Caco-2 (cell line): ENCODE data around the gene LDB2. TPM values are rescaled to one million over a fixed set of nuclear protein-coding genes. Genes with fewer than 3 reads are reported as not detected.

ENCODE experiments used
- BruUV-seq: library from RNA; stranded (reverse); fragments of 400-500 nt; replicated peaks from 2 replicates; lab custom pipeline; 2021; lab: Mats Ljungman, UMichigan
- CTCF ChIA-PET: fragments of 300-600 bp; sonication (Branson Sonifier 250); formaldehyde crosslinking; loops from one replicate; lab custom pipeline; 2022; ENCODE audit warnings: antibody characterized with exemption; lab: Charles Lee
- POLR2A ChIA-PET: fragments of 300-600 bp; sonication (Branson Sonifier 250); formaldehyde crosslinking; loops from one replicate; lab custom pipeline; 2022; ENCODE audit warnings: antibody characterized with exemption; lab: Charles Lee
- DNase-seq, 2 experiments: peaks; one replicate each; pipeline versions ENCODE4 v3.0.0 to v3.0.0-alpha.2; 2020 to 2022
- H3K27me3 ChIP-seq: replicated peaks from 2 replicates; pipeline ENCODE4 v1.6.0; 2011; ENCODE audit warnings: low read length; ENCODE audit not compliant: control insufficient read depth, insufficient read depth
- H3K36me3 ChIP-seq: 2 replicates; pipeline ENCODE4 v1.5.1; 2011; ENCODE audit warnings: low read length; ENCODE audit not compliant: control insufficient read depth, insufficient read depth
- H3K4me1 ChIP-seq: fragments of 250-450 bp; sonication (Bioruptor Pico); 2 replicates; pipeline ENCODE4 v1.5.1; 2020; ENCODE audit warnings: mild to moderate bottlenecking
- H3K4me3 ChIP-seq: 2 replicates; pipeline ENCODE4 v1.5.1; 2011; ENCODE audit warnings: low read depth, mild to moderate bottlenecking, control low read depth, low read length
- H3K9me3 ChIP-seq: fragments of 250-450 bp; sonication (Bioruptor Pico); 2 replicates; pipeline ENCODE4 v1.5.1; 2020; ENCODE audit warnings: mild to moderate bottlenecking, moderate library complexity
- H3K27ac Mint-ChIP-seq: one replicate; pipeline ENCODE4 v1.8.0; 2022; ENCODE audit warnings: mixed read lengths; ENCODE audit not compliant: unreplicated experiment
- H3K27me3 Mint-ChIP-seq: one replicate; pipeline ENCODE4 v1.8.0; 2022; ENCODE audit warnings: mixed read lengths; ENCODE audit not compliant: insufficient read depth, unreplicated experiment
- H3K36me3 Mint-ChIP-seq: one replicate; pipeline ENCODE4 v1.8.0; 2022; ENCODE audit warnings: mild to moderate bottlenecking, mixed read lengths; ENCODE audit not compliant: insufficient read depth, unreplicated experiment
- H3K4me1 Mint-ChIP-seq: one replicate; pipeline ENCODE4 v1.8.0; 2022; ENCODE audit warnings: low read depth, mixed read lengths; ENCODE audit not compliant: unreplicated experiment
- H3K4me3 Mint-ChIP-seq: one replicate; pipeline ENCODE4 v1.8.0; 2022; ENCODE audit warnings: mild to moderate bottlenecking, moderate library complexity, mixed read lengths; ENCODE audit not compliant: unreplicated experiment
- H3K9me3 Mint-ChIP-seq: one replicate; pipeline ENCODE4 v1.8.0; 2022; ENCODE audit warnings: mixed read lengths; ENCODE audit not compliant: unreplicated experiment
- intact Hi-C: fragments of 100-400 bp; cut with micrococcal nuclease; formaldehyde crosslinking; loops from one replicate; pipeline ENCODE4 v1.10.0; 2022; ENCODE audit not compliant: unreplicated experiment
- total RNA-seq: library from RNA; stranded (reverse); gene quantifications from 2 replicates; pipeline ENCODE4 v1.2.3, GENCODE V29; 2022
- TF ChIP-seq, protein P1 (sequence below), 2 experiments: fragments of 200-600 bp in 1 of 2; IDR thresholded peaks; 1 replicate in 1 of 2; 2 replicates in 1 of 2; pipeline versions ENCODE4 v1.5.1 to v1.8.0; 2011 to 2022; ENCODE audit warnings: antibody characterized with exemption in 1 of 2, control low read depth in 1 of 2, inconsistent platforms in 1 of 2, low read depth in 1 of 2, low read length in 1 of 2, mild to moderate bottlenecking in 1 of 2, moderate library complexity in 1 of 2; ENCODE audit not compliant: insufficient read depth in 1 of 2, severe bottlenecking in 1 of 2, unreplicated experiment in 1 of 2

LDB2 gene
- total RNA-seq, 1 experiment from 2014 or later = not detected

DNA sequence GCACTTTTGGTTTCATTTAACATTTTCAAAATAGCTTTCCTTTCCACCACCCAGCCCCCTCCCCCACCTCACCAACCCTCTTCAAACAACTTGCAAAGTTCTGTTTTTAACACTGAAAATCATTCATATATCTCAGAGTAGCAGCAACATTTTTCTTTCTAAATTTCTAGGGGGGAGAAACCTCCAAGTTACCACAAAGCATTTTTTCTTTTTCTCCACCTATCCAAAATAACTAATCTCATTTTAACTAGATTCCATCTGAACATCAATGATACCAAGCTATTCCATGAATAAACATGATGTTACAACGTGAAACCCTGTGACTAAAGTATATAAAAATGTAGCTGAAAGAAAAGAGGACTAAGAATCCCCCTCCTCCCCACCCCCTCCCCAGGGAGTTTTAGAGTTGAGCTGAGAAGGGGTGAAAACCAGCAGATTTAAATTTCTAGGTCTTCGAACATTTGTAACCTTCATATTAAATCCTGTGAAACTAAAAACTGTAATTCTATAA lies 5.2 kb downstream of the LDB2 start:
- Mint-ChIP-seq H3K4me1 (no peaks in the 10 kb centered on the region), H3K36me3 (no peaks in the 10 kb centered on the region), H3K27ac (no peak overlapping the region), H3K4me3 (no peak overlapping the region), H3K9me3 (no peaks in the 10 kb centered on the region), H3K27me3 (peaks cover 2% of the 10 kb centered on the region)
- no peak for DNase-seq
- TF ChIP-seq, protein P1, sequence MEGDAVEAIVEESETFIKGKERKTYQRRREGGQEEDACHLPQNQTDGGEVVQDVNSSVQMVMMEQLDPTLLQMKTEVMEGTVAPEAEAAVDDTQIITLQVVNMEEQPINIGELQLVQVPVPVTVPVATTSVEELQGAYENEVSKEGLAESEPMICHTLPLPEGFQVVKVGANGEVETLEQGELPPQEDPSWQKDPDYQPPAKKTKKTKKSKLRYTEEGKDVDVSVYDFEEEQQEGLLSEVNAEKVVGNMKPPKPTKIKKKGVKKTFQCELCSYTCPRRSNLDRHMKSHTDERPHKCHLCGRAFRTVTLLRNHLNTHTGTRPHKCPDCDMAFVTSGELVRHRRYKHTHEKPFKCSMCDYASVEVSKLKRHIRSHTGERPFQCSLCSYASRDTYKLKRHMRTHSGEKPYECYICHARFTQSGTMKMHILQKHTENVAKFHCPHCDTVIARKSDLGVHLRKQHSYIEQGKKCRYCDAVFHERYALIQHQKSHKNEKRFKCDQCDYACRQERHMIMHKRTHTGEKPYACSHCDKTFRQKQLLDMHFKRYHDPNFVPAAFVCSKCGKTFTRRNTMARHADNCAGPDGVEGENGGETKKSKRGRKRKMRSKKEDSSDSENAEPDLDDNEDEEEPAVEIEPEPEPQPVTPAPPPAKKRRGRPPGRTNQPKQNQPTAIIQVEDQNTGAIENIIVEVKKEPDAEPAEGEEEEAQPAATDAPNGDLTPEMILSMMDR (IDR thresholded peaks at IDR 0.05; ENCODE audit: insufficient read depth in 1 of 2, low read depth in 1 of 2, low read length in 1 of 2, severe bottlenecking in 1 of 2, unreplicated experiment in 1 of 2) = no peak
- H3K4me3 ChIP-seq = no peak overlapping the region
- no peaks in the 10 kb centered on the region for H3K4me1 ChIP-seq
- BruUV-seq = no TSS peak
- no peaks in the 10 kb centered on the region for H3K27me3 ChIP-seq
- H3K36me3 ChIP-seq = no peaks in the 10 kb centered on the region
- POLR2A ChIA-PET = no interaction called here
- CTCF ChIA-PET = no interaction called here
- intact Hi-C loops = no loop called here
- H3K9me3 ChIP-seq = no peaks in the 10 kb centered on the region

DNA sequence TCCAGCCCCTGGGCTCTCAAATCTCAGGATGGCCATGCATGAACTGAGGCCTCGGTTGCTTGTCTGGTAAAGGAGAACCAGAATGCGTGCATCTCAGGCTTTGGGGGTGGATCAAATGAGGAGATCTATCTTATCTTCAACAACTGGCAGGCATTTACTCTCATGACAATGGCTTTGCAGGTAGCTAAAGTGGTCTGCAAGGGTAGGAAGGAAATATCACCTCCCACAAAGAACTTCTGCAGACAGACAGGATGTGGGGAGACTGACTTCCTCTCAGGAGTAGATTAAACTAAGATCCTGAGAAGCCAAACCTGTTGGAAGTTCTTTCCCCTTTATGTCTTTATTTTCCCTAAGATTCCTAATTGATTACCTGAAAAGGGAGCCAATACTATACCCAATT lies 7.8 kb downstream of the LDB2 start:
- H3K9me3 ChIP-seq = no peaks in the 10 kb centered on the region
- no peak overlapping the region for H3K4me3 Mint-ChIP-seq
- intact Hi-C loops = no loop called here
- no peak overlapping the region for H3K27ac Mint-ChIP-seq
- H3K4me3 ChIP-seq = no peak overlapping the region
- TF ChIP-seq, protein P1 (IDR thresholded peaks at IDR 0.05; ENCODE audit: insufficient read depth in 1 of 2, low read depth in 1 of 2, low read length in 1 of 2, severe bottlenecking in 1 of 2, unreplicated experiment in 1 of 2) = no peak
- H3K27me3 ChIP-seq = no peaks in the 10 kb centered on the region
- H3K4me1 Mint-ChIP-seq = no peaks in the 10 kb centered on the region
- peaks cover 2% of the 10 kb centered on the region for H3K27me3 Mint-ChIP-seq
- H3K9me3 Mint-ChIP-seq = no peaks in the 10 kb centered on the region
- no peaks in the 10 kb centered on the region for H3K36me3 ChIP-seq
- no peaks in the 10 kb centered on the region for H3K36me3 Mint-ChIP-seq
- no TSS peak for BruUV-seq
- POLR2A ChIA-PET = no interaction called here
- no peak for DNase-seq
- H3K4me1 ChIP-seq = no peaks in the 10 kb centered on the region
- CTCF ChIA-PET = no interaction called here

- Histone ChIP-seq H3K9me3 (no peaks in the 10 kb centered on the region), H3K27me3 (no peaks in the 10 kb centered on the region), H3K36me3 (no peaks in the 10 kb centered on the region), H3K4me1 (no peaks in the 10 kb centered on the region), H3K4me3 (no peak overlapping the region)
- Mint-ChIP-seq H3K9me3 (no peaks in the 10 kb centered on the region), H3K27me3 (no peaks in the 10 kb centered on the region), H3K27ac (no peak overlapping the region), H3K4me3 (no peak overlapping the region), H3K36me3 (no peaks in the 10 kb centered on the region), H3K4me1 (no peaks in the 10 kb centered on the region)
- intact Hi-C loops = no loop called here
- ChIA-PET CTCF (no interaction called here), POLR2A (no interaction called here)
- TF ChIP-seq, protein P1 (IDR thresholded peaks at IDR 0.05; ENCODE audit: insufficient read depth in 1 of 2, low read depth in 1 of 2, low read length in 1 of 2, severe bottlenecking in 1 of 2, unreplicated experiment in 1 of 2) = no peak
- BruUV-seq = no TSS peak
- no peak for DNase-seq
These were observed 8.5 kb downstream of the LDB2 start for GRCh38 chr4:16889945-16890344.
